ENCODE results near the gene DOP1B.

Gene DOP1B

GRCh38 chr21:36202726-36203602 is 46.3 kb downstream of the DOP1B start:
- DNase-seq (ENCODE audit: low read depth in 2 of 2) = no peak

DNA sequence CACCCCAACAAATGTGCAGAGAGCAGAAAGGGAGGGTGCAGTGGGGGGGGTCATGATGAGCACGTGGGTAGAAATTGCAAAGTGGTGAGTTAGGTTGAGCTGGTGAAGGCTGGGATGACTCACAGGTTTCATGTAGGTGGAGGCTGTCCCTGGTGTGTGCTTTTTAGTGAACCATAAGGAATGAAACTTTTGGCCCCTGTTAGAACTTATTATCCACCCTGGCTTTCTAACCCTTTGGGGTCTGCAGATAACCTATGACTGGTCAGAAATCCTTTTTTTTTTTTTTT is 46.9 kb downstream of the DOP1B start:
- peak; percentile 42 to 50 for DNase-seq (ENCODE audit: low read depth in 2 of 2)

DNA sequence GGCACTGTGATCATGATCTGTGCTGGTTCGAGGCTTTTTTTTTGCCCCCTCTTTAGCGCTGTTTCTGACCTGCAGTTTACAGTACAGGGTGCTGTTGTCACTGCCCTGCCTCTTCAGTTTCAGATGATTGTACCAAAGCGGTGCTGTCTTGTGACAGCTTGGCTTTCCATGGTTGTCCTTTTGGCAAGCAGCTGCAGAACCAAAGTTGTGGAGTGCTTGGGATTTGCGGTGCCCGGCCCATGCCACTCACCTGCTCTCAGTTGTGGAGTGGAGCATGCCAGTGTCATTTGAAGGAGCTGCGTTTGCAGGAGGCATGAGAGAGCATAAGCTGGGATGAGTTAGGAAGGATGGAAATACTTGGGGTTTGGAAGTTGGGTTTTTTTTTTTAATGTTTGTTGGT is 48.4 kb downstream of the DOP1B start:
- DNase-seq (ENCODE audit: low read depth in 2 of 2) = no peak

- DNase-seq (ENCODE audit: low read depth in 2 of 2) = no peak
Observed at GRCh38 chr21:36205962-36206361, 49.3 kb downstream of the DOP1B start.
